Stimulated activated CD8-positive, alpha-beta memory T cell treated with anti-CD3 and anti-CD28 coated beads, Interleukin-4, amount 100 ng/mL, for 24 hours (primary cell): ENCODE data around the gene MUC5B.
"Not testable (repeated sequence)": the region's sequence is repeated elsewhere in the genome, so short reads cannot be mapped to it uniquely, and the experiment has no call there.

ENCODE experiments used
- DNase-seq: peaks from one replicate; pipeline ENCODE4 v3.0.0-alpha.2; 2020; ENCODE audit warnings: low read depth

The MUC5B gene

GRCh38 chr11:1251236-1251770 lies 28.4 kb downstream of the MUC5B start:
- no peak for DNase-seq

- no peak for DNase-seq
Measured at GRCh38 chr11:1252371-1253102, 29.7 kb downstream of the MUC5B start.

- DNase-seq: no peak
Measured at GRCh38 chr11:1253103-1253485, 30.2 kb downstream of the MUC5B start.

- no peak for DNase-seq
Measured at GRCh38 chr11:1254086-1254648, 31.3 kb downstream of the MUC5B start.

- DNase-seq: no peak
Measured at GRCh38 chr11:1254733-1255132, 31.9 kb downstream of the MUC5B start.

GRCh38 chr11:1255151-1255550 lies 32.3 kb downstream of the MUC5B start:
- no peak for DNase-seq

- DNase-seq: no peak
Measured at GRCh38 chr11:1256257-1257045, 33.6 kb downstream of the MUC5B start.

GRCh38 chr11:1257366-1257765 lies 34.5 kb downstream of the MUC5B start:
- no peak for DNase-seq

- no peak for DNase-seq
Measured at GRCh38 chr11:1257916-1258315, 35.0 kb downstream of the MUC5B start.

GRCh38 chr11:1258401-1259075 lies 35.7 kb downstream of the MUC5B start:
- DNase-seq: no peak

GRCh38 chr11:1259076-1259461 lies 36.2 kb downstream of the MUC5B start:
- DNase-seq: no peak

- DNase-seq: no peak
Measured at GRCh38 chr11:1259561-1259960, 36.7 kb downstream of the MUC5B start.

GRCh38 chr11:1260023-1260501 lies 37.2 kb downstream of the MUC5B start:
- DNase-seq: peak; percentile 23

GRCh38 chr11:1260620-1261019 lies 37.8 kb downstream of the MUC5B start:
- no peak for DNase-seq

- DNase-seq: no peak
Measured at GRCh38 chr11:1261241-1262071, 38.6 kb downstream of the MUC5B start.

GRCh38 chr11:1262172-1263006 lies 39.5 kb downstream of the MUC5B start:
- peak; percentile 77 for DNase-seq

- no peak for DNase-seq
Measured at GRCh38 chr11:1263010-1263409, 40.1 kb downstream of the MUC5B start.

GRCh38 chr11:1264444-1264843 lies 41.6 kb downstream of the MUC5B start:
- DNase-seq: not testable (repeated sequence)

- DNase-seq: not testable (repeated sequence)
Measured at GRCh38 chr11:1265480-1265879, 42.6 kb downstream of the MUC5B start.

- not testable (repeated sequence) for DNase-seq
Measured at GRCh38 chr11:1266976-1267375, 44.1 kb downstream of the MUC5B start.
